NCI-H1694 (cell line): ENCODE data around the gene DHCR24.
"Not testable (repeated sequence)": the region's sequence is repeated elsewhere in the genome, so short reads cannot be mapped to it uniquely, and the experiment has no call there.

ENCODE experiments used
- DNase-seq: peaks from one replicate; lab custom pipeline; 2025; lab: John Stamatoyannopoulos, UW

Gene DHCR24

GRCh38 chr1:54887665-54888071, 673 bp upstream of the DHCR24 start:
- DNase-seq = peak; percentile 58

- DNase-seq = no peak
These were observed 930 bp downstream of the DHCR24 start for GRCh38 chr1:54885807-54886723.

GRCh38 chr1:54885237-54885679, 1.7 kb downstream of the DHCR24 start:
- no peak for DNase-seq

DNA sequence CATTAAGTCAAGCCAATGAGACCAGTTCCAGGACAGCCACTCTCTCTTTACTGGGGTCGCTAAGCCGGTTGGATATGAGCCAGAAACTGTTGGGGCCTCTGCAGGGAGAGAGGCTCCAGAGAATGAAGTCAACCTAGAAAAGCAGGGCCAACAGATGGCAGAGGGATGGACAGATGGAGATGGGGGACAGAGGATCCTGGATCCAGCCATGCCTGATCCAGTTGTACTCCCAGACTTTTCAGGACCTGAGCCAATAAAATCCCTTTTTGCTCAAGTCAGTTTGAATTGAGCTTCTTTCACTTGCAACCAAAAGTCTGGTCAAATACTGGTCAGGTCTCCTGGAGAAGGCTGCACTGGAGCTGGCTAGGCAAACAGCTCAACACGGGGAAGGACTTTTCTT, 2.2 kb downstream of the DHCR24 start:
- no peak for DNase-seq

GRCh38 chr1:54884135-54884586, 2.8 kb downstream of the DHCR24 start:
- DNase-seq = no peak

- no peak for DNase-seq
These were observed 3.5 kb downstream of the DHCR24 start for GRCh38 chr1:54883349-54884102.

GRCh38 chr1:54882519-54882918, 4.5 kb downstream of the DHCR24 start:
- DNase-seq = no peak

DNA sequence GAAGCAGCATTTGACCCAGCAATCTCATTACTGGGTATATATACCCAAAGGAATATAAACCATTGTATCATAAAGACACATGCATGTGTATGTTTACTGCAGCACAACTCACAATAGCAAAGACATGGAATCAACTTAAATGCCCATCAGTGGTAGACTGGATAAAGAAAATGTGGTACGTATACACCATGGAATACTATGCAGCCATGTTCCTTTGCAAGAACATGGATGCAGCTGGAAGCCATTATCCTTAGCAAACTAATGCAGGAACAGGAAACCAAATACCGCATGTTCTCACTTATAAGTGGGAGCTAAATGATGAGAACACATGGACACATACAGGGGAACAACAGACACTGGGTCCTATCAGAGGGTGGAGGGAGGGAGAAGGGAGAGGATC, 5.4 kb downstream of the DHCR24 start:
- DNase-seq = not testable (repeated sequence)

GRCh38 chr1:54879872-54880271, 7.1 kb downstream of the DHCR24 start:
- DNase-seq = no peak

DNA sequence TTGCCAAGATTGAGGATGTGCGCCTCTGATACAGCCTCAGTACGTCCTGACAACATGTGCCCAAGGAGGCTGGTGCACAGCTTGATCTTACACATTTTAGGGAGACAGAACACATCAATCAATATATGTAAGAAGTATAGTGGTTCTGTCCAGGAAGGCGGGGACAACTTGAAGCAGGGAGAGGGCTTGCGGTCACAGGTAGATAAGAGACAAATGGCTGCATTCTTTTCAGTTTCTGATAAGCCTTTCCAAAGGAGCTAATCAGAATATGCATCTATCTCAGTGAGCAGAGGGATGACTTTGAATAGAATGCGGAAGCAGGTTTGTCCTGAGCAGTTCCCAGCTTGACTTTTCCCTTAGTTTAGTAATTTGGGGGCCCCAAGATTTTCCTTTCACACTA, 10.2 kb downstream of the DHCR24 start:
- DNase-seq = no peak

GRCh38 chr1:54875000-54875399, 12.0 kb downstream of the DHCR24 start:
- no peak for DNase-seq

- no peak for DNase-seq
These were observed 12.7 kb downstream of the DHCR24 start for GRCh38 chr1:54874079-54874830.

DNA sequence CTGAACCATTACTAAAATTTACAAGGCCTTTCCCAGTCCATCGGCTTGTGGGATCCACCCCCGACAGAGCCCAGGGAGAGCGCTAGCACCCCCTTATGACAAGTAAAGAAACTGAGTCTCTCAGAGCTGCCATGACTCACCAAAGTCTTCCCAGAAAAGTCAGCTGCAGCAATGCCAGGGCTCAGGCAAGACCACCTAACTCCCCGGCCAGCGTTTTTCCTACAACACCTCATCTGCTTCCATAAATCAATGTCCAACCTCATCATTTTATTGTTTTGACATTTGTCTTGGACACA, 15.0 kb downstream of the DHCR24 start:
- no peak for DNase-seq

GRCh38 chr1:54871275-54872035, 15.5 kb downstream of the DHCR24 start:
- no peak for DNase-seq

- DNase-seq = no peak
These were observed 16.1 kb downstream of the DHCR24 start for GRCh38 chr1:54870869-54871268.

DNA sequence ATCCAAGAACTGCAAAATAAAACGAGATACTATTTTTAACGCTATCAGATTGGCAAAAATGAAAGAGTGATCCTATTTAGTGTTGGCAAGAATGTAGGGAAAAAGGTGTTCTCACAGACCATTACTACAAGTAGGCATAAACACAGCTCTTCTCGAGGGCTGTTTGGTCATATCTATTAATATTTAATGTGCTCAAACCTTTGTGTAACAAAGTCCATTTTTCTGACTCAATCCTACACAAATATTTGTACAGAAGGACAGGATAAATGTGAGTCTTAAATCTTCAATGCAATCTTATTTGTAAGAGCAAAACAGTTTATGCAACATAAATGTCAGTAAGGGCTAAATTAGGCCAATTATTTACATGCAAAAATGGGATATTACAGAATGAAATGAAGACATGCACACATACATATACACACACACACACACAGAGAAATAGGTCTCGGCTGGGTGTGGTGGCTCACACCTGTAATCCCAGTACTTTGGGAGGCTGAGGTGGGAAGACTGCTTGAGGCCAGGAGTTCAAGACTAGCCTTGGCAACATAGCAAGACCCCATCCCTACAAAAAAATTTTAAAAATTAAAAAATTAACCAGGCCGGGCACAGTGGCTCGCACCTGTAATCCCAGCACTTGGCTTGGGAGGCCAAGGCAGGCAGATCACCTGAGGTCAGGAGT, 17.7 kb downstream of the DHCR24 start:
- no peak for DNase-seq

GRCh38 chr1:54867717-54868057, 19.3 kb downstream of the DHCR24 start:
- no peak for DNase-seq

GRCh38 chr1:54866801-54867716, 19.9 kb downstream of the DHCR24 start:
- no peak for DNase-seq

GRCh38 chr1:54865238-54866073, 21.5 kb downstream of the DHCR24 start:
- no peak for DNase-seq
